ENCODE data around the gene PRR19. TPM values are rescaled to one million over a fixed set of nuclear protein-coding genes. Genes with fewer than 3 reads are reported as not detected.
A peak's percentile ranks its signal among the peaks of the same experiment; 100 is the strongest.

The PRR19 gene
- total and polyA plus RNA-seq, 8 donors = 0.68 to 0.98 TPM; not detected in 6

DNA sequence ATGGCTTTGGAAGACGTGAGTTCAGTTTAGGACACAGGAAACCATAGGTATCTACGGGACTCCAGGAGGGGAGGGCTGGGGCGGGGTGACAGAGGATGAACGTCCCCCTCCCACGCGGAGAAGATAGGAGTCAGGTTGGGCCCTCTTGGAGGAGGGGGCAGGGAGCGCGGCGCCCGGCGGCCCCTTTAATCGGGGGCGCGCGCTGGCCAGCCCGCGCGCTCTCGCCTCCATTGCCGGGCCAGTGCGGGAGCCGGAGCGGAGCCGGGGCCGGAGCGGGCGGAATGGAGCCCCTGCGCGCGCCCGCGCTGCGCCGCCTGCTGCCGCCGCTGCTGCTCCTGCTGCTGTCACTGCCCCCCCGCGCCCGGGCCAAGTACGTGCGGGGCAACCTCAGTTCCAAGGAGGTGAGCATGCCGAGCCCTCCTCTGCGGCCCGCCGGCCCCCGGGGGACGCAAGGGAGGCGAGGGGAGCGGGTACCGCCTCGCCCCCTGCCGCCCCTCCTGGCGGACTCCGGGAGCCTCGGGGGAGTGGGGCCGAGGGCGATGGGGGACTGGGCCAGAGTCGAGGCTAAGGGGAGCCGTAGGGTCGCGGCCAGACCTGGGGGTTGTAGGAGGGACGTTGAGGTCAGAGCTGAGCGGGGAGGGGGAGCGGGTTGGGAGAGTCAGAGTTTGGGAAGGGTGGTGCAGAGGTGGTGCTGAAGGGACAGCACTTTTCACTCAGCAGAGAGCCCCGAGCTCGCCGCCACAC, 11.3 kb downstream of the PRR19 start, which contains the start of gene TMEM145:
TSS of gene TMEM145 (plus strand) at position 214 of the 744 bp plus-strand sequence. CDS start at position 282, 68 bp downstream.
- H3K4me3 ChIP-seq = peak within 1 kb of the TSS; percentile 47 to 65 (median 48)
- no peak within 1 kb of the TSS for H3K27ac ChIP-seq
- WGBS, 5 donors = 0 to 1% (median 1%) methylated on average over 31 to 67 of the region's 67 CpGs
- TF ChIP-seq POLR2A (IDR thresholded peaks at IDR 0.05) = no peak
- TF ChIP-seq, protein P1, sequence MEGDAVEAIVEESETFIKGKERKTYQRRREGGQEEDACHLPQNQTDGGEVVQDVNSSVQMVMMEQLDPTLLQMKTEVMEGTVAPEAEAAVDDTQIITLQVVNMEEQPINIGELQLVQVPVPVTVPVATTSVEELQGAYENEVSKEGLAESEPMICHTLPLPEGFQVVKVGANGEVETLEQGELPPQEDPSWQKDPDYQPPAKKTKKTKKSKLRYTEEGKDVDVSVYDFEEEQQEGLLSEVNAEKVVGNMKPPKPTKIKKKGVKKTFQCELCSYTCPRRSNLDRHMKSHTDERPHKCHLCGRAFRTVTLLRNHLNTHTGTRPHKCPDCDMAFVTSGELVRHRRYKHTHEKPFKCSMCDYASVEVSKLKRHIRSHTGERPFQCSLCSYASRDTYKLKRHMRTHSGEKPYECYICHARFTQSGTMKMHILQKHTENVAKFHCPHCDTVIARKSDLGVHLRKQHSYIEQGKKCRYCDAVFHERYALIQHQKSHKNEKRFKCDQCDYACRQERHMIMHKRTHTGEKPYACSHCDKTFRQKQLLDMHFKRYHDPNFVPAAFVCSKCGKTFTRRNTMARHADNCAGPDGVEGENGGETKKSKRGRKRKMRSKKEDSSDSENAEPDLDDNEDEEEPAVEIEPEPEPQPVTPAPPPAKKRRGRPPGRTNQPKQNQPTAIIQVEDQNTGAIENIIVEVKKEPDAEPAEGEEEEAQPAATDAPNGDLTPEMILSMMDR (IDR thresholded peaks at IDR 0.05) = no peak
- no peak for TF ChIP-seq POLR2AphosphoS5 (IDR thresholded peaks at IDR 0.05)
- no peak for TF ChIP-seq EP300 (IDR thresholded peaks at IDR 0.05)
- no peaks in the 10 kb centered on the region for H3K9me3 ChIP-seq
- no peaks in the 10 kb centered on the region for H3K36me3 ChIP-seq
- H3K27me3 ChIP-seq = peaks cover 2 to 66% (median 27%) of the 10 kb centered on the region in 3 donors
- intact Hi-C loops (cut with DNase I; ENCODE audit: low total_unique reads) = no loop called here
- peak; percentile 56 to 88 for DNase-seq
- peaks cover 13 to 23% (median 18%) of the 10 kb centered on the region in 4 donors for H3K4me1 ChIP-seq

DNA sequence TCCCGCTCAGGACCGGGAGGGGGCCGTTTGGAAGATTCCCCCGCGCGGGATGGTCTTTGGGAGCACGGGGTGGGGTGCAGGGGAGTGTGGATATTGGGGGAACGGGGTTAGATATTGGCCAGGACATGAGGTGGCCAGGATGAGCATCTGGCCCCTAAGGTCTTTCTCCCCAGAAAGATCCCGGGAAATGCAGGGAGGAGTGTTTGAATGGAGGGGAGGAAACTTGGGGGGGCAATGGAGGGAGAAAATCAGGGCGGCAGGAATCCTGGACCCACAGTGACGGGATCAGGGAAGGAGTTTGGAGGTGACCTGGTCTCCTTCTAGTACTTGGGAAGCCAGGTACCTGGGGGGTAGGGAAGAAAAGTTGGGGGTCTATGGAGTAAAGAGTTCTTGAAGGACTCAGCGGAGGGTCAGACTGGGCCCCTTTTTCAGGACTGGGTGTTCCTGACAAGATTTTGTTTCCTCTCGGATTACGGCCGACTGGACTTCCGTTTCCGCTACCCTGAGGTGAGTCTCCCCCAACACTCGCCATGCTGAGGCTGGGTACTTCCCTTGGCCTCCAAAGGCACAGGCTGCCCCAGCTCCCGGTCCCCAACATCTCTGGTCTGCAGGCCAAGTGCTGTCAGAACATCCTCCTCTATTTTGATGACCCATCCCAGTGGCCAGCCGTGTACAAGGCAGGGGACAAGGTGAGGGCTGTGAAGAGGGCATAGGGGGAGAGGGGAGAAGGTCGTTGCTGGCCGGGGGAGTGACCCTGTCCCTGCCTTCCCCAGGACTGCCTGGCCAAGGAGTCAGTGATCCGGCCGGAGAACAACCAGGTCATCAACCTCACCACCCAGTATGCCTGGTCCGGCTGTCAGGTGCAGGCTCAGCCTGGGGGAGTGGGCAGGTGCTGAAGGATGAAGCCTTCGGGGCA, 12.2 kb downstream of the PRR19 start:
- intact Hi-C loops (cut with DNase I; ENCODE audit: low total_unique reads) = no loop called here
- 25 to 34% (median 33%) methylated on average over 25 to 26 of the region's 26 CpGs for WGBS, 5 donors
- Histone ChIP-seq H3K36me3 (no peaks in the 10 kb centered on the region), H3K27me3 (peaks cover 2 to 66% (median 27%) of the 10 kb centered on the region in 3 donors), H3K4me3 (peak overlapping the region; percentile 47 to 65 (median 48)), H3K4me1 (peaks cover 13 to 23% (median 18%) of the 10 kb centered on the region in 4 donors), H3K27ac (no peak overlapping the region), H3K9me3 (no peaks in the 10 kb centered on the region)
- DNase-seq = no peak
- TF ChIP-seq POLR2A (IDR thresholded peaks at IDR 0.05) (no peak), POLR2AphosphoS5 (IDR thresholded peaks at IDR 0.05) (no peak), EP300 (IDR thresholded peaks at IDR 0.05) (no peak)
- TF ChIP-seq, protein P1 (IDR thresholded peaks at IDR 0.05) = no peak

DNA sequence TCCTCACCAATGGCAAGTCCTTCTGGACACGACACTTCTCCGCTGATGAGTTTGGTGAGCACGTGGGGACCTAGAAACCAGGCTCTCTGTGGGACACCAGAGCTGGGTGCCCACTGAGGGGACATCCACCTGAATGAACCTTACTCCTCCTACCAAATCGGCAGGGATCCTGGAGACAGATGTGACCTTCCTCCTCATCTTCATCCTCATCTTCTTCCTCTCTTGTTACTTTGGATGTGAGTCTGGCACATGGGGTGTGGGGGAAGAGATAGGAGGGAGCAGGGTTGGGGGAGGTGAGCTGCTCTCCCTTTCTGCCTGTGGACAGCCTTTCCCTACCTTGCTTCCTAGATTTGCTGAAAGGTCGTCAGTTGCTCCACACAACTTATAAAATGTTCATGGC, 13.1 kb downstream of the PRR19 start:
- no peak overlapping the region for H3K27ac ChIP-seq
- no peaks in the 10 kb centered on the region for H3K9me3 ChIP-seq
- no peak overlapping the region for H3K4me3 ChIP-seq
- intact Hi-C loops (cut with DNase I; ENCODE audit: low total_unique reads) = no loop called here
- H3K4me1 ChIP-seq = peaks cover 13 to 23% (median 18%) of the 10 kb centered on the region in 4 donors
- TF ChIP-seq EP300 (IDR thresholded peaks at IDR 0.05) (no peak), POLR2A (IDR thresholded peaks at IDR 0.05) (no peak), POLR2AphosphoS5 (IDR thresholded peaks at IDR 0.05) (no peak)
- TF ChIP-seq, protein P1 (IDR thresholded peaks at IDR 0.05) = no peak
- peaks cover 2 to 61% (median 27%) of the 10 kb centered on the region in 3 donors for H3K27me3 ChIP-seq
- no peak for DNase-seq
- no peaks in the 10 kb centered on the region for H3K36me3 ChIP-seq
- 61 to 72% (median 70%) methylated on average over 5 of the region's 5 CpGs for WGBS, 5 donors

All from stomach (tissue), 9 donors.